ENCODE measurements around the gene GGA1. TPM values are rescaled to one million over a fixed set of nuclear protein-coding genes. Genes with fewer than 3 reads are reported as not detected.

The GGA1 gene
- total and polyA plus RNA-seq, 2 of the 4 experiments (the other 2 are of a cell fraction), result 17.2 to 48.5 TPM

GRCh38 chr22:37594237-37594636, 14.4 kb upstream of the GGA1 start (continued):
- TF ChIP-seq BHLHE40 (IDR thresholded peaks at IDR 0.05; ENCODE audit: low read depth, low read length), result no peak

DNA sequence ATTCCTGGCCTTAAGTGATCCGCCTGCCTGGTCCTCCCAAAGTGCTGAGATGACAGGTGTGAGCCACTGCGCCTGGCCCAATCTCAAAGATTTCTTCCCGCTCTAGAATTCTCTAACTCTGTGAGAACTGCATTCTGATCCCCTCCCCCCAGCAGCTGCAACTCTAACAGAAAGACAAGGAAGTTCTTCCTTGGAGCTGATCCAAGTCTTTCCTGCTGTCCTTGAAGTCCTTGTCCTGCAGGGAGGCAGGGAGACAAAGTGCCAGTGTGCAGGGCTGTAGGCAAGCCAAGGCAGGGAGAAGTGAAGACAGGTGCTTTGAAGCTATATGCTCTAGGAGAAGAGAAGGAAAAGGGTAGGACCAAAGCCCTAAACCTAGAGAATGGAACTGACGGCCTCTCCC, 9.5 kb upstream of the GGA1 start:
- ChIA-PET POLR2A (ENCODE audit: unreplicated experiment) (interaction anchor here (0.6 kb wide), 1 partner anchor 19 kb away, joined by 11 read pairs; the partner anchor contains the start of gene LGALS2), CTCF (no interaction called here)
- Histone ChIP-seq H3K9me1 (ENCODE audit: insufficient read depth, low read length) (no peaks in the 10 kb centered on the region), H4K5ac (ENCODE audit: low read depth, low read length) (no peak overlapping the region), H2BK120ac (ENCODE audit: low read depth, low read length) (no peak overlapping the region), H2BK5ac (ENCODE audit: low read depth, low read length, poor library complexity, severe bottlenecking) (no peak overlapping the region), H3K14ac (replicated peaks; ENCODE audit: low read depth, low read length) (no peak overlapping the region), H2AFZ (replicated peaks; ENCODE audit: low read length, poor library complexity) (no peak overlapping the region), H3K27me3 (ENCODE audit: control insufficient read depth, insufficient read depth, low read length) (peaks cover 13% of the 10 kb centered on the region), H4K8ac (ENCODE audit: low read depth in 2 of 2, low read length in 2 of 2) (no peak overlapping the region), H2AK9ac (replicated peaks; ENCODE audit: low read depth, low read length, poor library complexity) (no peak overlapping the region), H3K4ac (ENCODE audit: low read depth, low read length) (no peak overlapping the region), H3K4me1 (ENCODE audit: control insufficient read depth, insufficient read depth, low read length) (no peaks in the 10 kb centered on the region), H2BK15ac (ENCODE audit: low read depth, low read length) (no peak overlapping the region), H3K79me1 (ENCODE audit: low read depth in 1 of 2, low read length in 2 of 2) (no peaks in the 10 kb centered on the region), H3K9me3 (ENCODE audit: control insufficient read depth, insufficient read depth, low read length) (no peaks in the 10 kb centered on the region), H2AK5ac (ENCODE audit: low read depth, low read length) (no peak overlapping the region), H3K4me3 (ENCODE audit: insufficient read depth, low read depth, low read length) (no peak overlapping the region), H2BK20ac (ENCODE audit: low read depth, low read length) (no peak overlapping the region), H4K20me1 (ENCODE audit: insufficient read depth, low read length) (no peaks in the 10 kb centered on the region), H3K23ac (ENCODE audit: low read depth, low read length) (no peak overlapping the region), H3K9ac (ENCODE audit: low read depth, low read length) (no peak overlapping the region), H3K18ac (ENCODE audit: low read depth, low read length) (no peak overlapping the region), H3K27ac (ENCODE audit: insufficient read depth, low read length) (no peak overlapping the region), H3K36me3 (ENCODE audit: control insufficient read depth, insufficient read depth, low read length) (no peaks in the 10 kb centered on the region), H3K56ac (ENCODE audit: extremely low read depth, insufficient read depth, low read length) (no peak overlapping the region), H3K4me2 (ENCODE audit: low read depth, low read length) (no peak overlapping the region), H4K91ac (ENCODE audit: insufficient read depth, low read depth, low read length) (no peak overlapping the region)
- in situ Hi-C loops (cut with MboI; ENCODE audit: low sequenced_read_pairs) (loop anchor here (5.0 kb wide), 1 partner anchor 62 kb away; no protein-coding TSS in a partner anchor), intact Hi-C loops (cut with micrococcal nuclease) (no loop called here), dilution Hi-C loops (cut with HindIII; ENCODE audit: low sequenced_read_pairs, unreplicated experiment) (no loop called here)
- no peak for ATAC-seq (ENCODE audit: low read depth)
- no peak for DNase-seq
- no TSS peak for BruUV-seq (replicated peaks)
- WGBS, 2 experiments (ENCODE audit: extremely low coverage in 2 of 2, insufficient read length in 1 of 2), result 69% methylated on average over 3 of the region's 4 CpGs; no CpG with 5 or more reads in 1 of the 2 experiments
- TF ChIP-seq NFE2L2 (IDR thresholded peaks at IDR 0.05; ENCODE audit: low read depth, low read length) (no peak), USF2 (IDR thresholded peaks at IDR 0.05; ENCODE audit: low read depth, low read length) (no peak), SMC3 (IDR thresholded peaks at IDR 0.05; ENCODE audit: low read depth, low read length) (no peak), MXI1 (IDR thresholded peaks at IDR 0.05; ENCODE audit: borderline replicate concordance, low read depth, low read length) (no peak), ELK1 (IDR thresholded peaks at IDR 0.05; ENCODE audit: borderline replicate concordance, low read depth, low read length) (no peak), CEBPB (IDR thresholded peaks at IDR 0.05; ENCODE audit: low read depth, low read length) (no peak), FOS (IDR thresholded peaks at IDR 0.05; ENCODE audit: low read depth, low read length) (no peak), RCOR1 (IDR thresholded peaks at IDR 0.05; ENCODE audit: insufficient replicate concordance, low read length) (no peak), CHD1 (IDR thresholded peaks at IDR 0.05; ENCODE audit: low read depth, low read length) (no peak), POLR2A (IDR thresholded peaks at IDR 0.05; ENCODE audit: low read depth, low read length) (no peak)

All from IMR-90 (cell line).